Urinary bladder (tissue), 4 donors: ENCODE data around the gene DOLPP1. TPM values are rescaled to one million over a fixed set of nuclear protein-coding genes. Genes with fewer than 3 reads are reported as not detected.
A peak's percentile ranks its signal among the peaks of the same experiment; 100 is the strongest.
"Not testable (repeated sequence)": the region's sequence is repeated elsewhere in the genome, so short reads cannot be mapped to it uniquely, and the experiment has no call there.

Experiments used
- DNase-seq: peaks from one replicate; pipeline ENCODE4 v3.0.0-alpha.2; 2015; ENCODE audit errors: extremely low spot score
- H3K27ac ChIP-seq: one replicate; pipeline ENCODE4 v1.5.1; 2013; ENCODE audit warnings: low read depth, mild to moderate bottlenecking, moderate library complexity
- H3K36me3 ChIP-seq: one replicate; pipeline ENCODE4 v1.6.1; 2013; ENCODE audit warnings: mild to moderate bottlenecking, moderate library complexity; ENCODE audit not compliant: insufficient read depth
- H3K4me1 ChIP-seq: one replicate; pipeline ENCODE4 v1.6.1; 2013; ENCODE audit warnings: mild to moderate bottlenecking, moderate library complexity; ENCODE audit not compliant: insufficient read depth
- H3K4me3 ChIP-seq: one replicate; pipeline ENCODE4 v1.5.1; 2013; ENCODE audit warnings: low read depth, low read length
- WGBS: extraction: QIAGEN DNeasy Blood & Tissue Kit; methylation state at CpG from one replicate; pipeline ENCODE4 v1.1.7; 2013; 5-methylcytosine and 5-hydroxymethylcytosine counted together
- polyA plus RNA-seq: library from polyadenylated mRNA; stranded (reverse); fragments of 200-250 nt; gene quantifications from one replicate; pipeline ENCODE4 v1.2.3, GENCODE V29; 2013
- total RNA-seq: library from RNA; depleted of rRNA; stranded (reverse); fragments of >200 nt; gene quantifications from one replicate; pipeline ENCODE4 v1.2.3, GENCODE V29; 2014
- donor health status: healthy with polysubstance abuse.
- donor health status: healthy.

The DOLPP1 gene
- total and polyA plus RNA-seq, 2 donors, result 9.0 to 10.5 TPM

DNA sequence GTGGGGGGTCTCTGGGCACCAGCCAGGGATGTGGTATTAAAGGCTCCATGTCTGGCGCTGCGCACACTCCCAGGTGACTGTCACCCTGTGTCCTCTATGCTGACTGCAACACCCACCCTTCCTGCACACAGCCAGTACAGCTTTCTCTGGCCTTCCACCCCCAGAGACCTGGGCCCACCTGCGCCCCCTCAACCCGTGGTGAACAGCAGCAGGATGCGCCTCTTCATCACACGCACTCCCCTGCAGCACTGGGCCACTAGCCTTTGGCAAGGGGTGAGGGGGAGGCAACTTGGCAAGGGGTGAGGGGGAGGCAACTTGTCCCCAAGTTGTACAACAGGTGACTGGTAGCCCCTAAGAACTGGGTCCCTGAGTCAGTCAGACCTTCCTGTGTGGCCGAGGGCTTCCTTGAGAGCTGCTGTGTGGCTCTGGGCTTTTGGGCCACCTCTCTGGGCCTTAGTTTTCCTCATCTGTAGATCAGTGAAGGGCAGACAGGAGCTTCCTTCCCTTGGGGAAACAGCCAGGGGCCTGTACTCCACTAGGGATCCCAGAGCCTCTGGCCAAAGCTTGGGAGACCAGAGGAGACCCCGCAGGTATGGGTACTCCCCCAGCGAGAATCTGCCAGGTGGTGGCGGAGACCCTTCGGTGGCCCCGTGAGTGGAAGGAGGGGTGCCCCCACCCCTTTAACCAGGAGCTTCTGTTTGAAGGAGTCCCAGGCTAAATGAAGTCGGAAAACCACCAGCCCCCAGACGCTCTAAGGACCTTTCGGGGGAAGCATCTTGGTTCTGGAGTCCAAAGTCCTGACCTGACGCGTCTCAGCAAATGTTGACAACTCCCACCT is 25.2 kb downstream of the DOLPP1 start:
- Histone ChIP-seq H3K36me3 (no peaks in the 10 kb centered on the region), H3K4me3 (no peak overlapping the region), H3K4me1 (no peaks in the 10 kb centered on the region), H3K27ac (no peak overlapping the region)
- 90% methylated on average over 17 of the region's 17 CpGs for whole genome bisulfite sequencing
- DNase-seq, result no peak

DNA sequence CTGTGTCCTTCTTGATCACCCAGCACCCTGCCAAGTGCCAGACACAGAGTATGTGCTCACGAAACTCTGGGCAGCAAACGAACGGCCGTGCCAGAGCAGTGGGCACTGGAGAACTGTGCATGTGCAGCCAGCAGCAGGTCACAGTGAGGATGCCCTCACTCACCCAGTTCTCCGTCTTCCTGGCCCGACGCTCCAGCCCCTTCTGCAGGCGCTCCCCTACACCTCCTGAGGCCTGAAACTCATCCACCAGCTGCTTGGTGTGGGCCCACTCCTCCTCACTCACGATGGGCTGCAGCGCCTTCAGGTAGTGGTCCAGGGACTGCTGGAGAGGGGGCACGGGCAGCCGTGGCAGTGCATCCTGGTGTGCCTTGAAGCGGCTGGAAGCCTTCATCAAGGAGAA is 26.7 kb downstream of the DOLPP1 start:
- Histone ChIP-seq H3K4me1 (peaks cover 2% of the 10 kb centered on the region), H3K27ac (no peak overlapping the region), H3K4me3 (no peak overlapping the region), H3K36me3 (no peaks in the 10 kb centered on the region)
- no peak for DNase-seq
- WGBS, result 93% methylated on average over 13 of the region's 13 CpGs

DNA sequence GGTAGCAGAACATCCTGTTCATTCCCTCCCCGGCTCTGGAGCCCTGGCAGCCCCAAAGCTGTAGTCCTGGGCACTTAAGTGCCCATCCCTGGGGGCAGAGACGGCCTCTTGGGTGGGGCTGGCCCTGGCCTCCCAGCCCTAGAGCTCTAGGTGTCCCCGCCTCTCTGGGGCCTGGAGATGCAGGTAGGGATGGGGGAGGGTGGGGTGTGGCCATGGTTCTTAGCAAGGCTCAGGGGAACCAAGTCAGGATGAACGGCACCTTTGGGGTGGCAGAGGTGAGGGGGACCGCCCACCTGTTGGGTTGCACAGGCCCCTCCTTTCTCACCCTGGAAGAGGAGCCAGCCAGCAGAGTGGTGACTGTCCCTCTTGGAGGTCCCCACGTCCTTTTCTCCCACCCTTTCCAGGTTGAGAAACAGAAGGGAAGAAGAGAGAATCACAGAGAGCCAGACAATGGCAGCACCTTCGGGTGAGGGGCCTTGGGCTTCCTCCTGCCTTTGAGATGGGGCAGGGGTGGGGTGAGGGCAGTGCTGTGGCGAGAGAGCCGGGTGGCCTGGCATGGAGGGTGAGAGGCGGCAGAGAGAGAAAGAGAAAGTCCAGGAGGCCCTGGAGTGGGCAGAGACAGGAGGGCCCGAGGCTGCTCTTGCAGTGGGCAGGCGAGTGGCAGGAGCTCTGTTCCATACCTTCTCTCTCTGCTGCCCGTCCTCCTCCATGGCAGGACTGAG is 27.3 kb downstream of the DOLPP1 start:
- WGBS, result 92% methylated on average over 13 of the region's 13 CpGs
- peaks cover 2% of the 10 kb centered on the region for H3K4me1 ChIP-seq
- H3K36me3 ChIP-seq, result no peaks in the 10 kb centered on the region
- no peak overlapping the region for H3K27ac ChIP-seq
- H3K4me3 ChIP-seq, result no peak overlapping the region
- DNase-seq, result no peak

DNA sequence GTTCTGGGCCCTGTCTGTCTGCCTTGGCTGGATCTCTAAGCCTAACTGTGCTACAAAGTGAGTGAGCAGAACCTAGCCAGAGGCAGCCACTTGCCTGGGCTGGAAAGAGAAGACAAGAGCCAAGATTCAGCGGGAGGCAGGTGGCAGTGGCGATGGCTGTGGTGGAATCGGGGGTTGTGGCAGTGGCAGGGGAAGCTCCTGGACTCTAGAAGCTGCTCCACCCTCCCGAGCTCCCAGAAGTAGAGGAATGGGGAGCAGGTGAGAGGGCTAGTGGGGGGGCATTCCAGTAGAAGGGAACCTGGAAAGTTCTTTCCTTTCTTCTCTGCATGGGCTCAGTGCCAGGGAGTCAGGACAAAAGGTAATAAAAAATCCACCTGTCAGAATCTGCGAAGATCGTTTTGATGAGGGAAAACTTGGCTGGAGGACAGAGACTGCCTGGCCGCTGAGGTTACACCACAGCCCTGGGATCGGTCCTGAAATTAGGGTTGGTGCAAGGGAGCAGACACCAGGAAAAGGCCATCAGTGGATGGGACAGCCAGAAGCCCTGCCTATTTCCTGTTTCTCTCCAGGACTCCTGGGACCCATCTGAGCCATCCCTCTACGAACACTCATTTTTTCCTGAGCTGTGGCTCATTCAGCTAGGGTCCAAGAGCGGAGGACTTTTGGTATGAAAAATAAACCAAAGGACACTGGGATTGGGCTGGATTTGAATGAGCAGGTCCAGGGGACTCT is 28.1 kb downstream of the DOLPP1 start:
- DNase-seq, result no peak
- H3K4me1 ChIP-seq, result peaks cover 2% of the 10 kb centered on the region
- 75% methylated on average over 10 of the region's 10 CpGs for WGBS
- no peak overlapping the region for H3K27ac ChIP-seq
- H3K36me3 ChIP-seq, result no peaks in the 10 kb centered on the region
- H3K4me3 ChIP-seq, result no peak overlapping the region

DNA sequence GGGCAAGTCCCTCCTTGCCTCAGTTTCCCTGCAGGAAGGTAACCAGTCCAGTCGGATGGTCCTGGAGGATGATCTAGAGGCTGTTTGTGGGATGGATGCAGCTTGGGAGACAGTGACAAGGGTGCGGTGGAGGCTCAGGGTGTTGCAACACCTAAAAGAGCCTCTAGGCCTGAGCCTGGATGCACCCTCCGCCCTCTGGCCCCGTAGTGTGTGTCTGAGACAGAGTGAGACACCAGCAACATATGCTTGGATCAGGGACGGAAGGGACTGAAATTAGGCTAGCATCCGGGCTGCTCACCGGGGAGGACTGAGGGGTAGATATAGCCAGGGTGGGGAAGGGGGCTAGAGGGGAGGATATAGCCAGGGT is 28.6 kb downstream of the DOLPP1 start:
- H3K4me1 ChIP-seq, result peaks cover 2% of the 10 kb centered on the region
- no peak for DNase-seq
- H3K27ac ChIP-seq, result no peak overlapping the region
- 70% methylated on average over 7 of the region's 7 CpGs for WGBS
- peak overlapping the region; percentile 62 for H3K4me3 ChIP-seq
- no peaks in the 10 kb centered on the region for H3K36me3 ChIP-seq

DNA sequence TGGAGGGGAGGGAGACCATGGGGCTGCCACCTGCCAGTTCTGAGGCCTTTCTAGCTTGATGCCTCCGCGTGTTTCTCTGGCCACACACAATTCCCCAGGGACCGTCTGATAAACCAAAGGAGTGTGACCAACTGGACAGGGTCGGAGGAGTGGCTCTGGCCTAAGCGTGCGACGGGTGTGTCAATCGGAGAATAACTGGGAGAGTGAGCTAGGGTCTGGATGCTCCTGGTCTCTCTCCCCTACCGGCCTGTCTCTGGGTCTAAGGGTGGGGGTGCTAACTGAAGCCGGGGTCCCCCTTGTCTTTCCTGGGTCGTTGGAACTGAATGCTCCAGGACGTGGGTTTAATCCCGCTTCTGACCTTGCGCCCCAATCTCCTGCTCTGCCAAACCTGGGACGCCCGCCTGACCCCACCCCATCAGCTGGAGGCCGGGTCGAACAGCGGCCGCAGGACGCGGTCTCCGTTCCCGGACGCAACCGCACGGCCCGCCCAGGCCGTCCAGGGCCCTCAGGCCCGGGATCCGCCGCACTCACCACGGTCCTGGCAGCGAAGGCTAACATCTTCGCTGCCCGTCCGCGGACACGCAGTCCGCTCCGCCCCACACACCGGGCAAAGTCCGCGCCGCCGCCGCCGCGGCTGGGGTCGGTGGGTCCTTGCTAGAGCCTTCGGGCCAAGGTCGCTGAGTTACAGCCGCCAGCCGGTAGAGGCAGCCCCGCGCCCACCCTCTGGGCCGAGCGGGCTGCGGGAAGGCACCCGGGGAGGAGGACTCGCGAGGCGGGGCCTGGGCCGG is 29.2 kb downstream of the DOLPP1 start:
- H3K4me1 ChIP-seq, result peaks cover 2% of the 10 kb centered on the region
- peak overlapping the region; percentile 77 for H3K27ac ChIP-seq
- H3K36me3 ChIP-seq, result no peaks in the 10 kb centered on the region
- DNase-seq, result no peak
- peak overlapping the region; percentile 62 for H3K4me3 ChIP-seq
- 3% methylated on average over 64 of the region's 64 CpGs for WGBS

DNA sequence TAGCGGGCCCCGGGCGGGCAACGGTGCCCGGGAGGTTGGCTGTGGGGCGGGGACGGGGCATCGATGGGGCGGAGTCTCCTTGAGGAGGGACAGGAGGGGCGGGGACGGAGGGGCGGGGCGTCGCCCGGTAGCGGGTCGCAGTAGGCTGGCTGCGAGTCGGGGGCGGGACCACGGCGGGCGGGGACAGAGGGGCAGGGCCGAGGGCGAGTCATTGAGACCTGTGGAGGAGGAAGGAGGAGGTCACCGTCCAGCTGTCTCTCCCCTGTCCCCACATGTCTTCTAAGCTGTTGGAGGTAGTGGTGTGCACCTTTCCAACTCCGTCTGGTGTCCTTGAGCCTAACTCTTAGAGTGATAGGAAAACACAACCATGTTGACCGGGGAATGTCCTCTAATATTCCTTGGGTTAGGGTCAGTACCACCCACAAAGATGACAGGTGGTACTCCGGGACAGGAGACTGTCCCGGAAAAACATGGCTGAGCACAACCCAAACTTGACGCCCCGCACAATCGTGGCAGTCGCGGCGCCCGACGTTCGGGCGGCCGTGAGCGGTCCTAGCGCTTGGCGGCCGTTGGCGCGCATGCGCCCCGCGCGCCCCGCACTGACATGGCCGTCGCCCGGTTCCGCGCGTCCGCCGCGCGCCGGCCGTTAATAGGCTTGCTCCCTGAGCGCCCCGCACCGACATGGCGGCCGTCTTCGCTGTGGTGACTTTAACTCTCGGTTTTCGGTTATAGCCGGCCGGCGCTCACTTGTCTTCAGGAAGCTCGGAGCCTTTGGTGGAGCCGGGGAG is 30.0 kb downstream of the DOLPP1 start, which contains the start of the genes CRAT and PTPA:
Gene CRAT (minus strand): TSS at position 54 of the 788 bp plus-strand sequence. CDS start 284 bp downstream, outside the sequence.
Gene PTPA (plus strand): TSS at position 676 of the 788 bp plus-strand sequence. CDS start 186 bp downstream, outside the sequence.
- WGBS, result under 1% methylated on average over 77 of the region's 77 CpGs
- no peaks in the 10 kb centered on the region for H3K36me3 ChIP-seq
- peak within 1 kb of the TSS; percentile 89 for H3K27ac ChIP-seq
- H3K4me3 ChIP-seq, result peak within 1 kb of the TSS; percentile 85
- peaks cover 2% of the 10 kb centered on the region for H3K4me1 ChIP-seq
- DNase-seq, result peak; percentile 83

DNA sequence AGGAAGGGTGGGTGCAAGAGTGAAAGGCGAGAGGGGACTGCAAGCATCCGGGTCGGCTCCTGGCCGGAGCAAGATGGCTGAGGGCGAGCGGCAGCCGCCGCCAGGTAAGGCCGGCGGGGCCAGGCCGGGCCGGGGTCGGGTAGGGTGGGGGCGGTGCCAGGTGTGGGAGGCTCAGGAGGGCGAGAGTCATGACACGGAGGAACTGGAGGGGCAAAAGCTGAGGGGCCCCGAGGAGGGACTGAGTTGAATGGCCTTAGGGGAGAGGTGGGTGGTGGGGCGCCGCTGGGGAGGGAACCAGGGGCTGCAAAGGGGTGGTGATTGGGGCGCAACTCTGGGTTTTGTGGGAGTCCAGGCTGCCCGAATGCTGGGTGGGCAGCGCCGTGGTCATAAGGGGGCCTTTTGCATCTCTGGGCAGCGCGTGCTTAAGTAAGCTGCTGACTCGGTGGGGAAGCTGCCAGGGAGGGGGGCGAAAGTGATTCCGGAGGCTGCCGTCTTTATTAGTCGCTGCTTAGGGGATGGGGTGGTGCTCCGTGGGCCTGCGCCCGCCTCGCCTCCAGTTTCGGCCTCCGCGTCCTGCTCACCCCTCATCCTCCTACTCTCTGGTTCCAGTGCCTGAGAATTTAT is 30.7 kb downstream of the DOLPP1 start:
- WGBS, result under 1% methylated on average over 37 of the region's 37 CpGs
- peaks cover 2% of the 10 kb centered on the region for H3K4me1 ChIP-seq

DNA sequence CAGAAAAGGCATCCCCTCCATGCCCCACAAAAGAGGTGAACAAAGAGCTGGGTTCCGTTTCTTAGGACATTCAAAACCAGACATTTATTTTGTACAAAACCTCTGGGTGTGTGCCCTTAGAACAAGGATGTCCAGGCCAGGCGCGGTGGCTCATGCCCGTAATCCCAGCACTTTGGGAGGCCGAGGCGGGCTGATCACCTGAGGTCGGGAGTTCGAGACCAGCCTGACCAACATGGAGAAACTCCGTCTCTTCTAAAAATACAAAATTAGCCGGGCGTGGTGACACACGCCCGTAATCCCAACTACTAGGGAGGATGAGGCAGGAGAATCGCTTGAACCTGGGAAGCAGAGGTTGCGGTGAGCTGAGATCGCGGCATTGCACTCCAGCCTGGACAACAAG is 31.6 kb downstream of the DOLPP1 start:
- H3K4me1 ChIP-seq, H3K36me3 ChIP-seq: not testable (repeated sequence)
- WGBS, result 91% methylated on average over 17 of the region's 17 CpGs

More for the DNA sequence above, 30.7 kb downstream of the DOLPP1 start:
- peak overlapping the region; percentile 85 for H3K4me3 ChIP-seq
- no peak for DNase-seq
- H3K27ac ChIP-seq, result peak overlapping the region; percentile 82
- H3K36me3 ChIP-seq, result no peaks in the 10 kb centered on the region

GRCh38 chr9:129113645-129114304 is 32.9 kb downstream of the DOLPP1 start:
- Histone ChIP-seq H3K4me3 (no peak overlapping the region), H3K4me1 (peaks cover 2% of the 10 kb centered on the region)
- 90% methylated on average over 17 of the region's 17 CpGs for WGBS

More for the DNA sequence above, 31.6 kb downstream of the DOLPP1 start:
- H3K4me3 ChIP-seq, DNase-seq, H3K27ac ChIP-seq: not testable (repeated sequence)

DNA sequence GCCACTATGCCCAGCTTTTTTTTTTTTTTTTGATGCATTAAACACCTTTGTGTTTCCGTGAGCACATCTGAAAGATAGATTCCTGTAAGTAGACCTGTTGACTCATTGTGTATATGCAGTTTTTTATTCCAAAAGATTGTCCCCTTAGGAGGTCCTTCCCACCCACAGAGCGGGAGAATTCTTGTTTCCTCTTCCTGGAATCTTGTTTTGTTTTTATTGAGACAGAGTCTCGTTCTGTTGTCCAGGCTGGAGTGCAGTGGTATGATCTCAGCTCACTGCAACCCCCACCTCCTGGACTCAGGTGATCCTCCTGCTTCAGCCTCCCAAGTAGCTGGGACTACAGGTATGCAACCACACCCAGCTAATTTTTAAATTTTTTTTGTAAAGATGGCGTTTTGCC is 37.9 kb downstream of the DOLPP1 start:
- Histone ChIP-seq H3K4me1 (no peaks in the 10 kb centered on the region), H3K4me3 (no peak overlapping the region), H3K27ac (no peak overlapping the region), H3K36me3 (no peaks in the 10 kb centered on the region)
- WGBS, result 77% methylated on average over 4 of the region's 4 CpGs
- DNase-seq, result no peak

More at GRCh38 chr9:129113645-129114304, 32.9 kb downstream of the DOLPP1 start:
- DNase-seq, result no peak
- H3K36me3 ChIP-seq, result no peaks in the 10 kb centered on the region
- no peak overlapping the region for H3K27ac ChIP-seq
